GM12875 (cell line): ENCODE measurements around the gene TMEM121.

ENCODE experiments used
- H3K4me3 ChIP-seq: one replicate; pipeline ENCODE4 v1.5.1; 2011; ENCODE audit warnings: low read depth, low read length, control low read depth
- TF ChIP-seq, protein P1 (sequence below): IDR thresholded peaks from 2 replicates; pipeline ENCODE4 v1.5.1; 2011; ENCODE audit warnings: low read depth, mild to moderate bottlenecking, control low read depth, inconsistent platforms, low read length, moderate library complexity, borderline replicate concordance; ENCODE audit not compliant: insufficient read depth

Gene TMEM121

DNA sequence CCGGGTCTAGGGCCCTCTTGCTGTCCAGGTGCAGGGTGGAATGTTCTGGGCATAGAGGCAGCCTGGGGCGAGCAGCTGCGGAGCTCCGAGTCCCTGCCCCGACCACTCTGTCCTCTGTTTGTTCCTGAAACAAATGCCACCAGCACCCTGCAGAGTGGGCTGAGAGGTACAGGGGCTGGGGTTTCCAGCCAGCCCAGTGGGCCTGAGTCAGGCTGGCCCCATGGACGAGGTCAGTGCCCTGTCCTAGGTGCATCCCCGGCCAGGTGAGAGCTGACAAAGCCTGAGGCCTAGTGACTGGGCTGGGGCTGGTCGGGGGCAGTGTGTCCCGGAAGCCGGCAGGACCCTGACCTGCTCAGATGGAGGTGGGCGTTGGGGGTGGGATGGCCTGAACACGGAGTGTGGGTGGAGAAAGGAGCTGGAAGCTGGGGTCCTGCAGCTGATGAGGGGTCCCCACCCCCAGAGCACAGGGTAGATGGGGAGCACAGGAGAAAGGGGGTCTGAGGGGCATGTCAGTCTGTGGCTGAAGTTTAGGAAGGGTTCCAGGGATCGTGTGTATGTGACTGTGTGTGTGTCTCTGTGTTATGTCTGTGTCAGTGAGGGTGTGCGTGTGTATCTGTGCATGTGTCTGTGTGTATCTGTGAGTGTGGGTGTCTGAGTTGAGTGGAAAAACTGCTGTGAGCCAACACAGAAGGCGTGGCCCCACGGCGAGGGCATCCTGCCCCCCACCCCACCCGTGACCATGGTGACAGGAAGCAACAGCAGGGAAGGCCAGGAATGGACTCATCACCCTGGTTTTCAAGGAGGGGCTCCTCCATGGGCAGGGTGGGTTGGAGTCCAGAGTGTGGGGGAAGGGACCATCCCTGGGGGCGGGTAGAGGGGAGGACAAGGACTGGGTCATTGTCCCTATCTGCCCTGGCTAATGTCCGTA is 42.0 kb upstream of the TMEM121 start:
- TF ChIP-seq, protein P1, sequence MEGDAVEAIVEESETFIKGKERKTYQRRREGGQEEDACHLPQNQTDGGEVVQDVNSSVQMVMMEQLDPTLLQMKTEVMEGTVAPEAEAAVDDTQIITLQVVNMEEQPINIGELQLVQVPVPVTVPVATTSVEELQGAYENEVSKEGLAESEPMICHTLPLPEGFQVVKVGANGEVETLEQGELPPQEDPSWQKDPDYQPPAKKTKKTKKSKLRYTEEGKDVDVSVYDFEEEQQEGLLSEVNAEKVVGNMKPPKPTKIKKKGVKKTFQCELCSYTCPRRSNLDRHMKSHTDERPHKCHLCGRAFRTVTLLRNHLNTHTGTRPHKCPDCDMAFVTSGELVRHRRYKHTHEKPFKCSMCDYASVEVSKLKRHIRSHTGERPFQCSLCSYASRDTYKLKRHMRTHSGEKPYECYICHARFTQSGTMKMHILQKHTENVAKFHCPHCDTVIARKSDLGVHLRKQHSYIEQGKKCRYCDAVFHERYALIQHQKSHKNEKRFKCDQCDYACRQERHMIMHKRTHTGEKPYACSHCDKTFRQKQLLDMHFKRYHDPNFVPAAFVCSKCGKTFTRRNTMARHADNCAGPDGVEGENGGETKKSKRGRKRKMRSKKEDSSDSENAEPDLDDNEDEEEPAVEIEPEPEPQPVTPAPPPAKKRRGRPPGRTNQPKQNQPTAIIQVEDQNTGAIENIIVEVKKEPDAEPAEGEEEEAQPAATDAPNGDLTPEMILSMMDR, result no peak

DNA sequence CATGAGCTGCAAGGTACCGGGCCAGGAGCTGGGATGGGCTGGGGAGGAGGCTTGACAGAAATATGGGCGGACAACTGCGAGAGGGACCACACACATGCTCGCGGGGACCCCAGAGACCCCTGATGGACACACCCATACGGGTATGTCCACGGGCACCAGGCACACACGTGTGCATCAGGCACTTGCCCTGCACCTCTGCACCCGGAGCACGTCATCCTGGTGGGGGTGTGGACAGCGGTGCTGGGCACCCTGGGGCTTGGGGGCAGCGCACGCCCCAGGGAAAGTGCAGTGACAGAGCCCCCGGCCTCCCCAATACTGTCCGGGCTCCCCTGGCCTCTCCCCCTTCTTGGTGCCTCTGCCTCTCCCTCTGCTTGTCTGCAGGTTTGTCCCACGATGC is 41.4 kb upstream of the TMEM121 start:
- TF ChIP-seq, protein P1, result no peak

More for the DNA sequence above, 42.0 kb upstream of the TMEM121 start:
- no peak overlapping the region for H3K4me3 ChIP-seq

DNA sequence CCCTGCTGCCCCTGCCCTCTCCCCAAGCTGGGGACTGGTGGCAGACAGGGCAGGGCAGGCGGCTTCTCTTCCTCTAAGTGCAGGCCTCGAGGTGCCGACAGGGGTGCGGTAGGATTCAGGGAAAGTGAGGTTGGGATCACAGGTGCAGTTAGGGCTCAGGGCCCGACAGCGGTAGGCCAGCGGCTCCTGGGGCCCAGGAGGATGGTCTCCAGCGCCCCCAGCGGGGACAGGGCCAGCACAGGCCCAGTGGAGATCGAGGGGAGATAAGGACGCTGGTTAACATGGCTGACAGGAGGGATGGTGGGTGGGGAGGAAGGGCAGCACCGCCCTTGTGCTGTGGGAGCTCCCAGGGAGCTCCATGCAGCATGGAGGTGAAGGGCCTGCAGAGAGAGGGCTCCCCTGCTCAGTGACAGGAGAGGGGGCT is 40.6 kb upstream of the TMEM121 start:
- TF ChIP-seq, protein P1, result peak; percentile 52; the same call in 1 of the 2 replicates

More for the DNA sequence above, 41.4 kb upstream of the TMEM121 start:
- H3K4me3 ChIP-seq, result no peak overlapping the region

DNA sequence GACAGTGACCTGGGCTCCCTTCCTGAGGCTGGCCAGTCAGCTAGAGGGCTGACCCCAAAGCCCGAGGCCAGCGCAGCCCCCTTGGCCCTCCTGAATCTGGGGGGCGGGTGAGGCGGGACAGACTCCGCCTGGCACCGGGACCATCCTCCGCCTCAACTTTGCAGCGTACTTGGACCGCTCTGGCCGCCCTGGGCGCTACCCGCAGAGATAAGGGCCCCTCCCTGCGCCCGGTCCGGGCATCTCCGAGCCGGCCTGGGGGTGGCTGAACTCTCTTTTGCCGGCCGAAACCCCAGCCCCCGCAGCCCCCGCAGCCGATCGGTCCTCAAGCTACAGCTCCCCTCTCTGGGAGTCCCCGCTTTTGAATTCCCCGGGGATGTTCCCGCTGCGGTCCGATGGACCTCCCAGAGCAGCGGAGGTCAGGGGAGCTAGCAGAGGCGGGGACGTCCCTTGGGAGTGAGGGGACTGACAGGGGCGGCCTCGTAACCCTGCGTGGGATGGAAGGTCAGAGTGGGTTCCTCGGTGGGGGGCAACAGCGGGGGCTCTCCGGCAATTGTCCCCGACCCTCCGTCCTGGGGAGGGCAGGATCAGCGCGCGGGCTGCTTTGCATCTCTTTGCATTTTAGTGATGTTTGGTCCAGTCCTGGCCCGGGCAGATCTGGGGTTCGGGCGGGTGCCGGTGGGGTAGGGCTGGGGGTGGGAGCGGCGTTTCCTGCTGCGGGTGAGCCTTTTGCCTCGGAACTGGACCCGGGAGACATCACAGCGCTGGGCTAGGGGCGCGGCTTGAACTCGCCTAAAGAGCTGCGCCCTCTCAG is 40.0 kb upstream of the TMEM121 start, which contains the start of gene CRIP1:
TSS of gene CRIP1 (plus strand) at position 724 of the 811 bp plus-strand sequence. CDS start 374 bp downstream, outside the sequence.
- peak within 1 kb of the TSS; percentile 49 for H3K4me3 ChIP-seq
- TF ChIP-seq, protein P1, result no peak

More for the DNA sequence above, 40.6 kb upstream of the TMEM121 start:
- no peak overlapping the region for H3K4me3 ChIP-seq

DNA sequence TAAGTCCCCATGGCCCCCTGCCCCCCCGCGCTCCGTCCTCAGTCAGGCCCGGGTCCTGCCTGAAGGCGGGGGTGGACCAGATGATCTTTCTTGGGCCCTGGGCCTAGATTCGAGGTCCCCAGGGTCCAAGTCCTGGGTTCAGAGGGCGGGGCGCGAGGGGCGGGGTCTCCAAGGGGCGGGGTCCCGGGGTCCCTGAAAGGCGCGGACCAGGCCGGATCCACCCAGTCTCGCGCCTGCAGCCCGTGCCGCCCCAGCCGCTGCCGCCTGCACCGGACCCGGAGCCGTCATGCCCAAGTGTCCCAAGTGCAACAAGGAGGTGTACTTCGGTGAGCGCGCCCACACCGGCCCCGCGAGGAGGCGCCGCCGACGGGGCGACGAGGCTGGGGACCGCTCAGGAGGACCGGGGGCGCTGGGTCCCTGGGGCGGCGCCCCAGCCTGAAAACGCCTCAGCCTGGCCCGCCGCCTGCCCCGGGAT is 39.4 kb upstream of the TMEM121 start:
- TF ChIP-seq, protein P1, result no peak
- peak overlapping the region; percentile 49 for H3K4me3 ChIP-seq

DNA sequence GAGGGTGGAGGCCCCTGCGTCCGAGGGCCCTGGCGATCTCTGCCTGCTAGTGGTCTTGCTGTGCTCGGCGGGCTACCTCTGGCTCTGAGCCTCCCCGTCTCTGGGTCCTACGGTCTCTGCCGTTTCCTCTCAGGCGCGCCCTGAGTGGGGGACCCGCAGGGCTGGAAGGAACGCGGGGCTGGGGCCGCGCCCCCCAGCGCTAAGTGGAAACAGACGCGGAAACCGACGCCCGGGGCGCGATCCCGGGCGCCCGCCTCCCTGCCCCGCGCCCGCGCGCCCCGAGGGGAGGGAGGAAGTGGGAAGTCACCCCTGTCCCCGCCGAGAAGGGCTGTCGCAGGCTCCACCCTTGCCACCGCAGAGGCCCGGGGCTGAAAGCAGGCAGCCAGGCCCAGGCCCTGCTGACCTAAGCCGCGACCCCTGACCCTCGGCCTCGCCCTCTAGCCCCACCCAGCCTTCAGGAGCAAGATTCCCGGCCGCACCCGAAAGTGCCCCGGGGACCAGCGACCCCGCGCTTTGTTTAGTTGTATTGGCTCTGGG is 38.9 kb upstream of the TMEM121 start:
- peak overlapping the region; percentile 49 for H3K4me3 ChIP-seq
- TF ChIP-seq, protein P1, result no peak
